ENCODE results near the gene KLHDC8A. TPM values are rescaled to one million over a fixed set of nuclear protein-coding genes. Genes with fewer than 3 reads are reported as not detected.

Gene KLHDC8A
- total RNA-seq, 1 donor from 2014 or later = not detected

GRCh38 chr1:205296154-205296553 is 60.6 kb downstream of the KLHDC8A start:
- no peaks in the 10 kb centered on the region for H3K36me3 Mint-ChIP-seq (ENCODE audit: unreplicated experiment)
- TF ChIP-seq CTCF (IDR thresholded peaks at IDR 0.05) = no peak
- no peak for DNase-seq (ENCODE audit: extremely low spot score, unreplicated experiment)
- H3K4me3 Mint-ChIP-seq (ENCODE audit: unreplicated experiment) = no peak overlapping the region
- peaks cover 70% of the 10 kb centered on the region for H3K4me1 Mint-ChIP-seq (ENCODE audit: unreplicated experiment)
- H3K27ac Mint-ChIP-seq (ENCODE audit: unreplicated experiment) = peak overlapping the region; percentile 40
- no peaks in the 10 kb centered on the region for H3K27me3 Mint-ChIP-seq (ENCODE audit: unreplicated experiment)
- H3K9me3 Mint-ChIP-seq (ENCODE audit: unreplicated experiment) = no peaks in the 10 kb centered on the region

DNA sequence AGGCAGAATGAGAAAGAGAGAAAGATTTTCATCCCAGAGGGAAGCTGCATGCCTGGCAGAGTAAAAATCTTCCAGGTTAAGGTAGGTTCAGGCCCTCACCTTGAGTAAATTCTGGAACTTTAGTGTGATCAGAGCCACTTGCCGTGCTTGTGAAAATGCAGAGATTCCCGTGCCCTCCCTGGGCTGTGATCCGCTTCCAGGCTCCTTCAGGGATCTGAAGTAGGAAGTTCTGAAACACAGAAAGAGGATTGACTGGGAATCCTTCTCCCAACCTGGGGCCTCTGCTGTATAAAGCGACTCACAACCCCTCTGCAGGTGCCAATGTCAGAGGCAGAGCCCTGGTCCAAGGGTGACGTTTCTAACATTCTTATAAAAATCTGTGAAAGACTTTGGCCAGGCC is 61.8 kb downstream of the KLHDC8A start:
- no peak for DNase-seq (ENCODE audit: extremely low spot score, unreplicated experiment)
- H3K36me3 Mint-ChIP-seq (ENCODE audit: unreplicated experiment) = no peaks in the 10 kb centered on the region
- peak overlapping the region; percentile 90 for H3K27ac Mint-ChIP-seq (ENCODE audit: unreplicated experiment)
- peaks cover 59% of the 10 kb centered on the region for H3K4me1 Mint-ChIP-seq (ENCODE audit: unreplicated experiment)
- no peak for TF ChIP-seq CTCF (IDR thresholded peaks at IDR 0.05)
- H3K4me3 Mint-ChIP-seq (ENCODE audit: unreplicated experiment) = no peak overlapping the region
- no peaks in the 10 kb centered on the region for H3K9me3 Mint-ChIP-seq (ENCODE audit: unreplicated experiment)
- H3K27me3 Mint-ChIP-seq (ENCODE audit: unreplicated experiment) = no peaks in the 10 kb centered on the region

- no peak for TF ChIP-seq CTCF (IDR thresholded peaks at IDR 0.05)
- no peaks in the 10 kb centered on the region for H3K27me3 Mint-ChIP-seq (ENCODE audit: unreplicated experiment)
- no peaks in the 10 kb centered on the region for H3K9me3 Mint-ChIP-seq (ENCODE audit: unreplicated experiment)
- H3K36me3 Mint-ChIP-seq (ENCODE audit: unreplicated experiment) = no peaks in the 10 kb centered on the region
- H3K4me1 Mint-ChIP-seq (ENCODE audit: unreplicated experiment) = peaks cover 53% of the 10 kb centered on the region
- DNase-seq (ENCODE audit: extremely low spot score, unreplicated experiment) = no peak
- peak overlapping the region; percentile 90 for H3K27ac Mint-ChIP-seq (ENCODE audit: unreplicated experiment)
- H3K4me3 Mint-ChIP-seq (ENCODE audit: unreplicated experiment) = no peak overlapping the region
Measured at GRCh38 chr1:205294175-205294917, 62.4 kb downstream of the KLHDC8A start.

DNA sequence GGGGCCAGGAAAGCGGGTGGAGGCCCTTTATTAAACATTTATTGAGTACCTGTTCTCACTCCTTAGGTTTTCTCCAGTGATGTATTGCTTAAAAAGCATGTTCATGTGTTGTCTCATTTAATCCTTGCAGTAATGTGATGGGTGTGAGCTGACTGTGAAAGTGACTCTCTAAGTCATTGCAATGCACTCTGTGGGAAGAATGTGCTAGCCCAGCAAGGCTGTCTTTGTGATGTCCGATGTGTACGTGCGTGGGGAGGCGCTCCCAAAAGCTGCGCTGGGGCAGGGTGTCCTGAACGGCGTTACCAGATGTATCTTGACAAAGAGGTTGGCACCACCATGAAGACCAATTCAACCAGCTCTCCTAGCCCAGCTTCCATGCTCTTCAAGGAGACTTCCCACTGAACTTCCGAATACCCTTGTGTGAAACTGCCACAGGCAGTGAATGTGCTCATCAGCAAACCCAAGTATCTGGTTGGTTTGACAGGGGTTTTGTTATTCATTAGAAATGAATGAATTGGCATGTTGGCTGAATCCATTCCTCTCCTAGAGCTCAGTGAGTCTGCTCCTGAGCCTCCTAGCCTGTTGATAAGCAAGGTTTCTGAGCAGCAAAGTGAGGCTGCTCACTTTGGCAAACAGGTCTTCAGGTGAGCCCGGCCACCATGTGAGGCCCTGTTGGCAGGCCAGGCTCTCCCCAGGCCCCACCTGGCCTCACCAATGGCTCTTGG is 63.2 kb downstream of the KLHDC8A start:
- Mint-ChIP-seq H3K9me3 (ENCODE audit: unreplicated experiment) (no peaks in the 10 kb centered on the region), H3K27me3 (ENCODE audit: unreplicated experiment) (no peaks in the 10 kb centered on the region), H3K4me1 (ENCODE audit: unreplicated experiment) (peaks cover 47% of the 10 kb centered on the region), H3K4me3 (ENCODE audit: unreplicated experiment) (no peak overlapping the region), H3K27ac (ENCODE audit: unreplicated experiment) (peak overlapping the region; percentile 90), H3K36me3 (ENCODE audit: unreplicated experiment) (no peaks in the 10 kb centered on the region)
- no peak for DNase-seq (ENCODE audit: extremely low spot score, unreplicated experiment)
- TF ChIP-seq CTCF (IDR thresholded peaks at IDR 0.05) = no peak

GRCh38 chr1:205291596-205291995 is 65.1 kb downstream of the KLHDC8A start:
- H3K36me3 Mint-ChIP-seq (ENCODE audit: unreplicated experiment) = no peaks in the 10 kb centered on the region
- no peak overlapping the region for H3K27ac Mint-ChIP-seq (ENCODE audit: unreplicated experiment)
- no peak for DNase-seq (ENCODE audit: extremely low spot score, unreplicated experiment)
- no peak overlapping the region for H3K4me3 Mint-ChIP-seq (ENCODE audit: unreplicated experiment)
- peaks cover 51% of the 10 kb centered on the region for H3K4me1 Mint-ChIP-seq (ENCODE audit: unreplicated experiment)
- H3K9me3 Mint-ChIP-seq (ENCODE audit: unreplicated experiment) = no peaks in the 10 kb centered on the region
- H3K27me3 Mint-ChIP-seq (ENCODE audit: unreplicated experiment) = no peaks in the 10 kb centered on the region
- no peak for TF ChIP-seq CTCF (IDR thresholded peaks at IDR 0.05)

All from osteocyte (in vitro differentiated cells).